Skeletal muscle tissue (tissue), 4 donors: ENCODE data around the gene SMARCAL1. TPM values are rescaled to one million over a fixed set of nuclear protein-coding genes. Genes with fewer than 3 reads are reported as not detected.

Experiments used
- H3K27ac ChIP-seq: one replicate; pipeline ENCODE4 v1.7.0; 2013; ENCODE audit warnings: mild to moderate bottlenecking, low read depth, low read length, inconsistent platforms
- H3K27me3 ChIP-seq, 3 donors: one replicate each; pipeline ENCODE4 v1.7.0; 2013; ENCODE audit warnings: low read length in 3 of 3; ENCODE audit not compliant: control insufficient read depth in 3 of 3, insufficient read depth in 3 of 3
- H3K36me3 ChIP-seq, 3 donors: one replicate each; pipeline ENCODE4 v1.7.0; 2013; ENCODE audit warnings: low read length in 3 of 3; ENCODE audit not compliant: control insufficient read depth in 3 of 3, insufficient read depth in 3 of 3
- H3K4me1 ChIP-seq, 3 donors: one replicate each; pipeline ENCODE4 v1.7.0; 2013; ENCODE audit warnings: low read length in 3 of 3, mild to moderate bottlenecking in 3 of 3; ENCODE audit not compliant: control insufficient read depth in 3 of 3, insufficient read depth in 3 of 3
- H3K4me3 ChIP-seq, 3 donors: one replicate each; pipeline ENCODE4 v1.7.0; 2013; ENCODE audit warnings: low read length in 3 of 3
- H3K9ac ChIP-seq, 3 donors: one replicate each; pipeline ENCODE4 v1.7.0; 2013; ENCODE audit warnings: low read length in 3 of 3, mild to moderate bottlenecking in 3 of 3, moderate library complexity in 2 of 3, low read depth in 1 of 3
- H3K9me3 ChIP-seq, 3 donors: one replicate each; pipeline ENCODE4 v1.7.0; 2013; ENCODE audit warnings: low read length in 3 of 3; ENCODE audit not compliant: control insufficient read depth in 3 of 3
- total RNA-seq: library from RNA; depleted of rRNA; stranded (reverse); fragments of >200 nt; gene quantifications from one replicate; pipeline ENCODE4 v1.2.3, GENCODE V29; 2014
- donor health status: Osteomylitis.

SMARCAL1 gene
- total RNA-seq, result 13.0 TPM

DNA sequence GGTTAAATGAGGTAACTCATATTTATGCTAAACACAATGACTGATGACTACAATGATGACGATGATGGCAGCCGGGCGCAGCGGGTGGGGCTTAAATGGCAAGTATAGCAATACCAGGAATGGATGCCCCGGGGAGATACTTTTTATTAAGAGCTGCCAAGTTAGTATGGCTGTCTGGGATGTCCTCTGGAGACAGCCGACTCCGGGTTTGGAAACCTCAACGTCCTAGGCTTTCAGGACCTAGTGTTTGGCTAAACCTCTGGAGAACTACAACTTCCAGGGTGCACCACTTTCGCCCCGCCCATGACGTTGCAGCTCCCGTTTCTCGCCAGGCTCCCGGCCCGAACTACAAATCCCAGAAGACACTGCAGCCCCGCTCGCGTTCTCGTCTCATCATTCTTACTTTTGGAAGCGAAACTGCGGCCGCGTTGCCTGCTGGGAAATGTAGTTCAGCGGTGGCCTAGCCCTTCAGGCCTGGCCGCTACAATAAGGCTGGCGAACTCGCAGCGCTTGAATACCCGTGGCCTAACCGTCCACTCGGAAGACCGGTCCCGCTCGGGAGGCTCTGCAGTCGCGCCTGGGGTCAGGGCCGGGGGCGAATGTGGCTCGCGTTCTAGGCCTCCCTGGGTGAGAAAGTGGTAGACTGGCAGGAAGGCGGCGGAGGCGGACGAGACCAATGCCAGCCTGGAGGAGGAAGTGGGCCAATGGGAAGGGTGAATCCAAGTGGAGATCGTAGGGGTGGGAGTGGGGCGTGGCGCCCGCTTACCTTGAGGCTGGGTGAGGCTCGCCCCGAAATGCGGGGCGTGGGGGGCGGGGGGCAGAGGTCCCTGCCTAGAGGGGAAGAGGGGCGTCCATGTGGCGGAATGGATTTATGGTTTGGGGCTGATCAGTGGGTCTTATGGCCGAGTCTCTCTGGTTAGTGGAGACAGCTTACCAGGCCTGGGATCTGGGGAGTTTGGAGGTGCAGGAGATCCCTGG is at the start of gene SMARCAL1:
Gene SMARCAL1 (plus strand): TSS at position 463 of the 978 bp plus-strand sequence. CDS start 2,221 bp downstream, outside the sequence.
- Histone ChIP-seq H3K9me3 (no peaks in the 10 kb centered on the region), H3K4me3 (peak within 1 kb of the TSS; percentile 87 to 93 (median 92)), H3K27ac (peak within 1 kb of the TSS; percentile 90), H3K9ac (peak within 1 kb of the TSS; percentile 94 to 99 (median 95)), H3K27me3 (no peaks in the 10 kb centered on the region), H3K36me3 (peaks cover 17 to 22% (median 17%) of the 10 kb centered on the region in 3 donors), H3K4me1 (peaks cover 3 to 4% (median 3%) of the 10 kb centered on the region in 3 donors)

GRCh38 chr2:216362730-216363129 is 49.6 kb upstream of the SMARCAL1 start:
- H3K27ac ChIP-seq, result no peak overlapping the region
- H3K4me3 ChIP-seq, result no peak overlapping the region
- no peaks in the 10 kb centered on the region for H3K36me3 ChIP-seq
- no peaks in the 10 kb centered on the region for H3K4me1 ChIP-seq
- H3K9ac ChIP-seq, result no peak overlapping the region
- H3K9me3 ChIP-seq, result no peaks in the 10 kb centered on the region
- peaks cover 6 to 23% (median 15%) of the 10 kb centered on the region in 3 donors for H3K27me3 ChIP-seq

- no peaks in the 10 kb centered on the region for H3K4me1 ChIP-seq
- no peak overlapping the region for H3K4me3 ChIP-seq
- H3K9me3 ChIP-seq, result no peaks in the 10 kb centered on the region
- H3K36me3 ChIP-seq, result no peaks in the 10 kb centered on the region
- H3K27me3 ChIP-seq, result peaks cover 6 to 24% (median 14%) of the 10 kb centered on the region in 3 donors
- H3K9ac ChIP-seq, result no peak overlapping the region
- no peak overlapping the region for H3K27ac ChIP-seq
These were observed 49.1 kb upstream of the SMARCAL1 start for GRCh38 chr2:216363221-216363620.

- H3K27me3 ChIP-seq, result peaks cover 24 to 35% (median 24%) of the 10 kb centered on the region in 3 donors
- no peak overlapping the region for H3K27ac ChIP-seq
- H3K4me1 ChIP-seq, result no peaks in the 10 kb centered on the region
- no peak overlapping the region for H3K4me3 ChIP-seq
- H3K9ac ChIP-seq, result no peak overlapping the region
- no peaks in the 10 kb centered on the region for H3K9me3 ChIP-seq
- H3K36me3 ChIP-seq, result no peaks in the 10 kb centered on the region
These were observed 46.8 kb upstream of the SMARCAL1 start for GRCh38 chr2:216365518-216365917.

DNA sequence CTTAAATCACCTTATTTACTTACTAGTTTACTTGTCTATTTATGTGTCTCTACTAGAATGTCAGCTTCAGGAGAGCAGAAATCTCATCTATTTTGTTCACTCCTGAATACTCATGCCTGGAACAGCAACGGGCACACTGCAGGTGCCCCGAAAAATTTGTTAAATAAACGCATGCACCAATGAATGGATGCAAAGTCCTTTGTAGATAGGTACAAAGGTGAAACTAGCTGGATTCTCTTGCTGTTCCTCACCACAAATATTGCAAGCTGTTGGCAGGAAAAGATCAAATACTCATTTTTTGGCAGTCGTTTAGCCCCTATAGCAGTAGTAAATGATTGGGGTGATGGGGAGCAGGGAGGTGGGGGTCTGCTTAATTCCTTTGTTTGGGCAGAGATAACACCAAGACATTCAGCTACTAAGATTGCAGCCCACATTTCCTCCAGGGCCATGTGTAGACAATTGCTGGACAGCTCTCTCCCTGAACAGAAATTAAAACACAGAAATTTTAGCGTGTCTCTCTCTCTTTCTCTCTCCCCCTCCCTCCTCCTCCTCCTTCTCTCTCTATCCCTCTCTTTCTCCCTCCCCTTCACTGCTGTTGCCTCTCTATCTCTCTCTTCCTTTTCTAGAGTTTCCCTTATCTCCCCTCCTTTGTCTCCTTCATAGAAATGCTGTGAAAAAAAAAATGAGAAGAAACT is 45.4 kb upstream of the SMARCAL1 start:
- H3K36me3 ChIP-seq, result no peaks in the 10 kb centered on the region
- H3K9ac ChIP-seq, result no peak overlapping the region
- peaks cover 32 to 39% (median 34%) of the 10 kb centered on the region in 3 donors for H3K27me3 ChIP-seq
- H3K27ac ChIP-seq, result no peak overlapping the region
- no peaks in the 10 kb centered on the region for H3K9me3 ChIP-seq
- peaks cover under 1 to 2% (median under 1%) of the 10 kb centered on the region in 3 donors for H3K4me1 ChIP-seq
- no peak overlapping the region for H3K4me3 ChIP-seq

- Histone ChIP-seq H3K36me3 (no peaks in the 10 kb centered on the region), H3K27me3 (peaks cover 39 to 41% (median 40%) of the 10 kb centered on the region in 3 donors), H3K27ac (no peak overlapping the region), H3K9me3 (no peaks in the 10 kb centered on the region), H3K9ac (no peak overlapping the region), H3K4me3 (no peak overlapping the region), H3K4me1 (peaks cover 2 to 4% (median 3%) of the 10 kb centered on the region in 3 donors)
These were observed 42.5 kb upstream of the SMARCAL1 start for GRCh38 chr2:216369821-216370220.

- Histone ChIP-seq H3K9ac (no peak overlapping the region), H3K4me3 (no peak overlapping the region), H3K9me3 (no peaks in the 10 kb centered on the region), H3K27ac (no peak overlapping the region), H3K27me3 (peaks cover 39 to 46% (median 40%) of the 10 kb centered on the region in 3 donors), H3K4me1 (peaks cover 2 to 4% (median 3%) of the 10 kb centered on the region in 3 donors), H3K36me3 (no peaks in the 10 kb centered on the region)
These were observed 41.1 kb upstream of the SMARCAL1 start for GRCh38 chr2:216370961-216371712.

DNA sequence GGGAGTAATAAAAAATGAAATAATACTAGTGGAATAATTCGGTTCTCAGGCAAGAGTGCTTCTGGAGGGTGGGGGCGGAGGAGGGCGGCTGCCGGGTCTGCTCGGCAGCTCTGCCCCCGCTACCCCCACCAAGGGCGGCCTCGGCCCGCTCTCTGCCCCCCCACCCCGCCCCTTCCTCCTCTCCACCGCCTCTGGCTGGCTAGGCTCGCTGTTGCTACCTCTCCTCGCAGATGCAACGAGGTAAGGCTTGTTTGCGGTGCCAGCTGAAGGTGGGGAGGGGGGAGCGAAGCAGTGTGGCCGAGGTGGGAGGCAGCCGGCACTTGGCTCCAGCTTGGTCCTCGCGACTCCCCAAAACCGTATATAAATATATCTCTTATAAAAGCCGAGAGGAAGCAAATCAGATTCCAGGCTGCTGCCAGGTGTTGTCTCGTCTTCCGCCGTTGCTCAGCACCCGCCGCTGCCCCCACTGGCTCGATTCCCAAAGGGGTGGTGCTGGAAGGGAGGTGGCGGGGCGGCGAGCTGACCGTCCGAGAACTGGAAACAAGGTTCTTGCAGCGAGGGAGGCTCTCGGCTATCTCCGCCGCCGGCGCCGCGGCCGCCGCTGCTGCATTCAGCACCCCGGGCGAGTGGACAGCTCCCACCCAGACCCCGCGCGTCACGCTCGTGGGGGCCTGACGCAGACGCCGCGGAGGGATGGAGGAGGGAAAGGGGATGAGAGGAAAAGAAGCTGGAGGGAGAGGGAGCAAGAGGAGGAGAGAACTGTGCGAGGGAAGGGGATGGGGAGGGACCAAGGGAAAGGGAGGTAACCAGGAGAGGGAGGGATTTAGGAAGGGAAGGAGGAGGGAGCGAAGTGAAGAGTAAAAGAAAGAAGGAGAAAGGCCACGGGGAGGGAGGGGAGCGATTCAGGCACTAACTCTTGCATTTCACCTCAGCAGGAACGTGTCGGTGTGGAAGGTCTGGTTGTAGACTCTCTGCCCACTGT is 40.3 kb upstream of the SMARCAL1 start, which contains the start of gene MARCHF4:
Gene MARCHF4 (minus strand): TSS at position 763 of the 982 bp plus-strand sequence. CDS start 2,223 bp downstream, outside the sequence.
- Histone ChIP-seq H3K9ac (no peak within 1 kb of the TSS), H3K4me3 (peak within 1 kb of the TSS in 2 of 3 donors; percentile 17 to 23), H3K36me3 (no peaks in the 10 kb centered on the region), H3K9me3 (no peaks in the 10 kb centered on the region), H3K27ac (no peak within 1 kb of the TSS), H3K27me3 (peaks cover 37 to 46% (median 39%) of the 10 kb centered on the region in 3 donors), H3K4me1 (peaks cover 2 to 4% (median 3%) of the 10 kb centered on the region in 3 donors)
